DMS79 (cell line): ENCODE measurements around the gene TRMT112.
A peak's percentile ranks its signal among the peaks of the same experiment; 100 is the strongest.

Experiments used
- DNase-seq: peaks from one replicate; lab custom pipeline; 2025; lab: John Stamatoyannopoulos, UW

TRMT112 gene

DNA sequence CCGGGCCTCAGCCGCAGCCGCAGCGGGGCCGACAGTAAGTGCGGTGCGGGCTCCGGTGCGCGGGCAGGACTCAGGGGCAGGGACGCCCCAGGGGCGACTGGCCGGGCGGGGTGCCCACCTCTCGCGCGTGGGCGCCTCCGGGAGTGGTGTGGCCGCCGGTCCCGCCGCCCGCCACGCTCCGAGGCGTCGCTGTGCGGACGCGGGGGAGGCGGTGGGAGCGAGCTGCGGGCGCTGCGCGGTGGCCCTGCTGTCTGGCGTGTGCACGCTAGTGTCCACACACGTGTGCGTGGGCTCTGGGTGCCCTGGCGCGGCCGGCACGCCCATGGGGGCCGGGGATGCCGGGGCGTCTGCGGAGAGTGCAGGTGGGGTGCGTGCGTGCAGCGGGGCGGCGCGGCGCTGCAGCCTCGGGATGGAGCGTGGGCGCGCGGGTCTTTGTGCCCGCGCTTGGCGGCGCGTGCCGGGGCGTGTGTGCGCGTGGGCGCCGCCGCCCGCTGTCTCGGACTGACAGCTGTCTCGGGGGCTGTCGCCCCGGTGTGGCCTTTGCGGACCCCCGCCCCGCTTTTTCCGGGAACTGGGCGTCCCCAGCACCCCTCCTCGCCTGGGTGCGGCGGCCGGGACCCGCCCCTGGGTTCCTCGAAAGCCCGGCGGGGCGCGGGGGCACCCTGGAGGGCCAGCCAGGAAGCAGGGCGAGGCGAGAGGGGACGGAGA is 25.5 kb downstream of the TRMT112 start:
- no peak for DNase-seq

DNA sequence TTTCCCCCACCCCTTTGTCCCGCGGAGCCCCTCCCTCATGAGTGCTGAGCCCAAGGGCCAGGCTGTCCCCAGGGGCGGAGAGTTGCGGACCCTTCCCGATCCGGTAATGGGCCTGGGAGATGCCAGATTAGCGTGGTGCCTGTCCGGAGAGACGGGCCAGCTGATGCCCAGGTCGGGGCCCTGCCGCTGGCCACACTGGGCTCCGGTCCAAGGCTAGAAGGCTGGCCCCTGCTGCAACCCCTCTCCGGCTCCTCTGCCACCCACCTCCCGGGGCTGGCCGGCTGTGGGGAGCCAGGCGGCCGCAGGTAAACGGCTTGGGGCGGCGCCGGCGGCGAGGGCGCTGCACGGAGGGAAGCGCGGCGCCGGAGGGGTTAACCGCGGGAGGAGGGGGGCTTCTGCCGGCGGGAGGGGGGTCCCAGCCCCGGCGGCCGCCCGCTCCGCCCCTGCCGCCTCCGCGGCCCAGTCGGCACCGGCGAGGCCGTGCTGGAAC is 26.1 kb downstream of the TRMT112 start, which contains the start of gene KCNK4:
TSS of gene KCNK4 (plus strand) at position 41 of the 490 bp plus-strand sequence. CDS start 1,717 bp downstream, outside the sequence.
- no peak for DNase-seq

DNA sequence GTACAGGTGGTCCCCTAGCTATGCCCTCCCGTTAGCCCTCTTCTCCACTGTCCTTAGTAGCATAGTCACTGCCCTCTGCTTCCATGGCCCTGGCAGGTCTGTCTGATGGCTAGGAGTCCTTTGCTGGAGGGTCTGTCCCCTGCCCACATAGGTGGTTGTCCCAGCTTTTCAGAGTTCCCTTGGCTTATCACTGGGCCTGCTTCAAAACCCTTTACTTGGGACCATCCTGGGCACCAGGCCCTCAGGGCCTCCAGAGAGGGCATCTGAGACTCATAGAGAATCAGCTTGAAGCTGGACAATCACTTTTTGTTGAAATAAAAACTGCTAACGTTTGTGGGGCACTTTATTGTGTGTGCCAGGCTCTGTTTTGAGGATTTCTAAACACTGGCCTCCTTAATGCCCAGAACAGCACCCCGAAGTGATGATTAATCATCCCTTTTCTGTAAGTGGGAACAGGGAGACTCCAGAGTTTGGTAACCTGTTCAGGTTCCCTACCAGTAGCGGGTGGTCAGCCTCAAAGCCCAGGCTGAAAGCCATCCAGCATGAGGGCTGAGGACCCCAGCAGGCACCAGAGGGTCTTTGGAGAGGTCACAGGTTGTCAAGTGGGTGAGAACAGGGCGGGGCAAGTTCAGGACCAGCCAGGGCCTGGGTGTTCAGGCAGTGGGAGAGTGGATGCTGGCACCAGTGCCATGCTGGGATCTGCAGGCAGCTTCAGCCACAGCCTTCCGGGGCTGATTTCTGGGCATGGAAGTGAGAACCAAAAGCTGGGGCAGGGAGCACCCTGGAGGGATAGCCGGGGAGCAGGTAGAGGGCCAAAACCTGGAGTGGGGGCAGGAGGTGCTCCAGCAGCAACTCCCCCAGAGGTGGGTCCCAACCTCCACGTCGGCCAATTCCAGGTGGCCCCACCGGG is 26.8 kb downstream of the TRMT112 start:
- no peak for DNase-seq

DNA sequence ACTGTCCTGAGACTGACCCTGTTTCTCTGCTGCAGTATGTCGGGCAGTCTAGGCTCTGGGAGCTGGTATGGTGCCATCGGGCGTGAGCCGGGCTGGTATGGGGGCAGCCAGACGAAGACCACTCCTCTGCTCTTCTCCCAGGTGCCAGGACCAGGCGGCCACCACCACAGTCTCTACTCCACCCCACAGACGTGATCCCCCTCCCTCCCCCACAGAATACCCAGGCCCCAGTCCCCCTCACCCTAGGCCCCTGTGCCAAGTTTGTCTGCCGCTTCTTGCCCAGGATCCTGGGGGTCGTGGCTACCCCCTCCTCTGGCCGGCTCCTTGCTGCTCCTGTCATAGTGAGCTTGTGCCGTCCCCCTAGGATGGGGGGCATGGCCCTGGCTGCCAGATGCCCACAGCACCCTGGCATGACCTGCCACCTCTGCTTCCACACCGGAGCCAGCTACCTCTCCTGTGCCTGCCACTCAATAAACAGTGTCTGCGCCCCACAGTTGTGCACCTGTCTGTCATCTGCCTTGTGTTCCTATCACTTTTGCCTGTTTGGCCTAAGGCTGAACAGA is 28.3 kb downstream of the TRMT112 start:
- no peak for DNase-seq

DNA sequence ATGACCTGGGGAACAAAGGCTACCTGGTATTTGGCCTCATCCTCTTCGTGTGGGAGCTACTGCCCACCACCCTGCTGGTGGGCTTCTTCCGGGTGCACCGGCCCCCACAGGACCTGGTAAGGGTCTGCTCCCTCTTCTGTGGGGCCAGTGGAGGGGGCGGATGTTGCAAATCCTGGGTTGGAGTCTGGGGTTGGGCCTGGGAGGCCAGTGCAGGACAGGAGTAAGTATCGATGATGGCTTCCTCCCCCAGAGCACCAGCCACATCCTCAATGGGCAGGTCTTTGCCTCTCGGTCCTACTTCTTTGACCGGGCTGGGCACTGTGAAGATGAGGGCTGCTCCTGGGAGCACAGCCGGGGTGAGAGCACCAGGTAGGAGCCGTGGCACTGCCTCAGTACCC is 29.0 kb downstream of the TRMT112 start:
- no peak for DNase-seq

DNA sequence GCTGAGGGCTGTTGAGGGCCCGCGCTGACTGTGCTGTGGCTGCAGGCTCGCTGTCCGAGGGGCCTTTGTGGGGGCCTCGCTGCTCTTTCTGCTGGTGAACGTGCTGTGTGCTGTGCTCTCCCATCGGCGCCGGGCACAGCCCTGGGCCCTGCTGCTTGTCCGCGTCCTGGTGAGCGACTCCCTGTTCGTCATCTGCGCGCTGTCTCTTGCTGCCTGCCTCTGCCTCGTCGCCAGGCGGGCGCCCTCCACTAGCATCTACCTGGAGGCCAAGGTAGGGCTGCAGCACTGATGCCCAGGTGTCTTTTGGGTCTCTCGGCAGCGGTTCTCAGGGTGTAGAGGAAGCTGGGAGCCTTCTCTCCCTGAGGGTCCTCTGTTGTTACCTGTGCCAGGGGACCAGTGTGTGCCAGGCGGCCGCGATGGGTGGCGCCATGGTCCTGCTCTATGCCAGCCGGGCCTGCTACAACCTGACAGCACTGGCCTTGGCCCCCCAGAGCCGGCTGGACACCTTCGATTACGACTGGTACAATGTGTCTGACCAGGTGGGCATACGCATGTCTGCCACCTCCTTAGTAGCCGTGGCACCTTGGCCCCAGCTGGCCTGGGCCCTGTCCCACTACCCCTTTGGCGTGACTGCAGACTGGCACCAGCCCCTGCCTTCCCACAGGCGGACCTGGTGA is 29.5 kb downstream of the TRMT112 start:
- DNase-seq, result no peak

DNA sequence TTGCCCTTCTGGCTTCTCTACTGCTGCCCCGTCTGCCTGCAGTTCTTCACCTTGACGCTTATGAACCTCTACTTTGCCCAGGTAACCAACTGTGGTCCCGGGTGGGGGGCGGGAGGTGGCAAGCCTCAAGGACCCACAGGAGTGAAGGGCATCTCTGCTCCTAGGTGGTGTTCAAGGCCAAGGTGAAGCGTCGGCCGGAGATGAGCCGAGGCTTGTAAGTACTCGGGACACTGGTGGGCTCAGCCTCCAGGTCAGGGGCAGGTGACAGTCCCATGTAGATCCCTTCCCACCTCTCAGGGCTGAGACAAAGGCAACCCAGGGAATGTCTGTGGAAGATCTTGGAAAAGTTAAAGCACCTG is 30.6 kb downstream of the TRMT112 start:
- no peak for DNase-seq

DNA sequence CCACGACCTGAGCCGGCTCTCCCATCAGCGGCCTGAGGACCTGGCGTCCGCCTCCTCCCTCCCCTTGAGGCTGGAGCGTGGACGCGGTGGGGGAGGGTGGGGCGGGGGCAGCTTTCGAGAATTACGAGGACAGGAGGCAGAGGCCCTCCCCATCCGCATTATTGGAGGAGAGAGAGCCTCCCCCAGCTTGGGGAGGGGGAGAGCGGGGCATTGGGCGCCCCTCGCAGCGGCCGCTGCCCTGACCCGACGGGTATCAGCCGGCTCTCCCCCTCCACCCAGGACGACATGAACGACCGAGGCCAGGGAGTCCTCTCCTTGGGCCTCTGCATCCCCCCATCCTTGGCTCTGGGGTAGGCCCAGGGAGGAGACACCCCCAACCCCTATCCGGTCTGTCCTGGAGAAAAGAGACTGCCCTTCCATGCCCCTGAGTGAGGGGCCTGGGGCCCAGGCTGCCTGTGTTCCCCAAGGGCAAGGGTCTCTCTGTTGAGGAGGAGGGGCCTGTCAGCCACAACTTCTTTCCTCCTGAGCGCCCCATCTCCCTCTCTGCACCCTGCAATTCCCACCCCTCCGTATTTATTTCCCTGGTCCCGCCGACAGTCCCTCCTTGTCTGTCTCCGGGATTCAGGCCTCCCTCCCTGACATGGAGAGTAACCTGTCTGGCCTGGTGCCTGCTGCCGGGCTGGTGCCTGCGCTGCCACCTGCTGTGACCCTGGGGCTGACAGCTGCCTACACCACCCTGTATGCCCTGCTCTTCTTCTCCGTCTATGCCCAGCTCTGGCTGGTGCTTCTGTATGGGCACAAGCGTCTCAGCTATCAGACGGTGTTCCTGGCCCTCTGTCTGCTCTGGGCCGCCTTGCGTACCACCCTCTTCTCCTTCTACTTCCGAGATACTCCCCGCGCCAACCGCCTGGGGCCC is 31.2 kb downstream of the TRMT112 start:
- peak; percentile 17 for DNase-seq

DNA sequence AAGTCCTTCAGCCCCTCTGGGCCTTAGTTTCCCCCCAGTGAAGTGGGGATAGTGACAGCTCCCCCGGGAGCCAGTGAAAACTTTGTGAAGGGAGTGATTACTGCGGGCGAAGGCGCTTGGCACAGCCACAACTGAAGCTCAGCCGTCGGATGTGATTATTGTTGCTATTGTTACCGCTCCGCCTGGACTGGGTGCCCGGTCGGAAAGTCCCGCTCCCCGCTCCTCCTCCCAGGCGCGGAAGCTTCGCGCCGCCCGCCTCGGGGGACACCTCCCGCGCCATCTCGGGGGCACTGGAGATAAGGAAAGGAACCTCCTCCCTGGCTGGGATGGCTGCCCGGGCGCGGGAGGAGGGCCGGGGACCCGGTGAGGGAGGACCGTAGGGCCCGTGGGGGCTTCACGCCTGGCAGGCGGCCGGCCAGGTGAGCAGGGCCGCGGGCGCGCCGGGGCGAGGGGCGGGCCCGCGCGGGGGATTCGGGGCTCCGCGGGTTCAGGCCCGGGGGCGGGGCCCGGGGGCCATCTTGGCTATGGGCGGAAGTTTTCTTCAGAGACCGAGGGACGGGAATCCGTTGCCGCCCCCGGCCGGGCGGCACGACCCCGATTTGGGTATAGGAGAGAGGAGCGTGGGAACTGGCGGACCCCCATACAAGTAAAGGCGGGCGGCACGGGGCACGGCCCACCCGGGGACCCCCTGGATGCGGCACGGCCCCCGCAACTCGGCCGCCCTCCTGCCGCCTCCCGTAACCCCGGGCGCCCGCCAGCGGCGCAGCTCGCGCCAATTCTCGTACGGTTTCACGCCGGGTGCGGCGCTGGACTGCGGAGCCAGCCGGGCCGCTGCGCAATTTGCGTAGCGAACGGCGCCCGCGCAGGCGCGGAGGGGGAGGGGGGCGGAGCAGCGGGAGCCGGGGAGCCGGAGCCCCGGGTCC is 32.1 kb downstream of the TRMT112 start, which contains the start of gene GPR137:
TSS of gene GPR137 (plus strand) at position 887 of the 923 bp plus-strand sequence. CDS start 677 bp downstream, outside the sequence.
- no peak for DNase-seq

DNA sequence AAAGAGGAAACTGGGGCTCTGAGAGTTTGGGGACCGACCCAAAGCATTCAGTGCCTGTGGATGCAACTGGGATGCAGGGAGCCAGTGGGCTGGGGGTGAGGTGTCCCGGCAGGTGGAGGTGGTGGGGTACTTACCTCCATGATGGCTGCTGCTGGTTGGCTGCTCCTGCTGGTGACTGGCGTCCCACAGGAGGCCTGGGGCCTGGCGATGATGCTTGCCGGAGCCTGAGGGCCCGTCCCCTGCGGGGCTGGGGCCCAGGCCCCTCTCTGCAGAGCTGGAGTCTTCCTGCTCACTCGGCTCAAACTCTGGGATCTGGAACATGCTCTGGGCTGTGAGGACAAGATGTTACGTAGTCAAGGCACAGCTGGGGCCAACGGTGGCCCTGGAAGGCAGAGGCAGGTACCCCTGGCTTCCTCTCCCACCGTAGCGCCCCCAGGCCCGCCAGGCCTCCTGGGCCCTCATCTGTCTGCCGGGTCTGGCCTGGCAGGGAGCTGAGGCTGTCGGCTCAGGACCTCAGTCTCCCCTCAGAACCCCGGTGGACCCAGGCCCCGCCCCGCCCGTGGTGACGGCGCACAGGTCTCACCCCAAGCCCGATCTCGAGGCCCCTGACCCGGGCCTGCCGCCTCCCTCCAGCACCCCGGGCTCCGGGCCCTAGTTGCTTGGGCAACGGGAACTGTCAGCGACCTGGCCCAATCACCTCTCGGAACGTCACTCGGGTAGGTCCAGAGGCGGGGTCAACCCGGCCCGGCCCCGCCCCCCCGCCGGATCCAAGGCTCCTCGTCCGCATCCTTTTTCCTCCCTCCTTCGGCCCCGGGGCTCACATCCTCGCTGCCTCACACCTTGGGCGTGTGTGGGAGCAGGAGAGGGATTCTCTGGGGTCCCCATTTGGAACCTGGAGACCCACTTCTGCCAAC is 33.1 kb downstream of the TRMT112 start, which contains the start of gene BAD:
TSS of gene BAD (minus strand) at position 618 of the 914 bp plus-strand sequence. CDS start at position 321, 297 bp downstream.
- DNase-seq, result peak; percentile 89

DNA sequence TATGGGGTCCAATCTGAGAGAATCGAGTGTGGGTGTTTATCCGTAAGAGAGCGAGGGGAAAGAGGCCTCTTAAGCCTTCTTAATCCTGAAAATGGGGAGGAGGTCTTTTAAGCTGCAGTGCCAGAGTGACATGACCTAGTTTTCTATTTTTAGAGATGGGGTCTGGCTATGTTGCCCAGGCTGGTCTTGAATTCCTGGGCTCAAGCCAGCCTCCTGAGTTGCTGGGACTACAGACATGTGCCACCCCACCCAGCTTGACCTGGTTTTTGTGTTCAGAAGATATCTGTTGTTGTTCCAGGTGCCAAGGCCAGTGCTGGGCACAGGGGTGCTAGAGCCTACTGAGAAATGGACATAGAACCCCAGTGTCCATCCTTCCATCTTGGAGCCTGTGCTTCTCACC is 34.3 kb downstream of the TRMT112 start:
- no peak for DNase-seq

DNA sequence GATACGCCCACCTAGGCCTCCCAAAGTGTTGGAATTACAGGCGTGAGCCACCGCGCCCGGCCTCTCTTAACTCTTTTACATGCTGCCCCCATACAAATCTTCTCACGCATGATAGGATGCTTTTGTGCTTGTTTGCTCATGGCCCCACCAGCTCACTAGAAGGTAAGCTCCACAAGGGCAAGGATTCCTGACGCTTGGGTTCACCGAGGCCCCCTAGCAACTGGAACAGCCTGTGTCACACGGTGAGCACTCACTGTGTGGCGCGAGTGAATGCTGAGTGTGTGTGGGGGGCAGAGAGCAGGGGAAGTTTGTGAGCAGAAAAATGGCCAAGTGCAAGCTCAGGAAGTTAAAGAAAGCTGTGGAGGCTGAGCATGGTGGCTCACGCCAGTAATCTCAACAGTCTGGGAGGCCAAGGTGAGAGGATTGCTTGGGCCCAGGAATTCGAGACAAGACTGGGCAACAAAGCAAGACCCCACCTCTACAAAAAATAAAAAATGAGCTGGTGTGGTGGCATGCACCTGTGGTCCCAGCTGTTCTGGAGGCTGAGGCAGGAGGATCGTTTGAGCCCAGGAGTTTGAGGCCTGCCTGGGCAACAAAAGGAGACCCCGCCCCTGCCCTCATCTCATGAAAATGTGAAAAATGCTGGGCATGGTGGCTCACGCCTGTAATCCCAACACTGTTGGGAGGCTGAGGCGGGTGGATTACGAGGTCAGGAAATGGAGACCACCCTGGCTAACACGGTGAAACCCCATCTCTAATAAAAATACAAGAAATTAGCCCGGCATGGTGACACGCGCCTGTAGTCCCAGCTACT is 35.2 kb downstream of the TRMT112 start:
- DNase-seq, result no peak

DNA sequence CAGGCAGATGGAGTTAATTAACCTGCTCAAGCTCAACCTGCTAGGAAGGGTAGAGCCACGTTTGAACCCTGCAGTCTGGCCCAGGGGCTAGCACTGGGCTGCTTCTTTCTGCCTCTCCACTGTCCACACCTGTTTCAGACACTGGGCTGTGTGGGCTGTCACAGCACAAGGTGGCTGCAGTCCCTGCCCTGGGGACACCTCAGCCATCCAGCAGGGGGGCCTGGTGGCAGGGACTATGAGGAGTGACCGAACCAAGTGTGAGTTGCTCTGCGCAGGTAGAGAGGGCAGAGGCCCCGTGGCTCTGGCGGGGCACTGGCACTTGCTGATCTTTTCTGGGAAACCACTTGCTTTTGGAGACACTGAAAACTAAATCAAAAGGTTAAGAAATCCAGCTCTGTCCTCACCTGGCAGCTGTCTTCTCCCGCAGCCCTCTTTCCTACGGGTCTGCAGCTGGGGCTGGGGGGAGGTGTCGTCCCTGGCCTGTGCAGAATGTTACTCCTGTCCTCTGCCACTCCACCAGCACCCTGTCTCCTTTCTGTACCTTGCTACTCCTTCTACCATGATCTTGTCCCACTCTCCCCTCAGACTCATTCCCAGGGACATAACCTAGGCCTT is 38.7 kb downstream of the TRMT112 start:
- DNase-seq, result no peak

DNA sequence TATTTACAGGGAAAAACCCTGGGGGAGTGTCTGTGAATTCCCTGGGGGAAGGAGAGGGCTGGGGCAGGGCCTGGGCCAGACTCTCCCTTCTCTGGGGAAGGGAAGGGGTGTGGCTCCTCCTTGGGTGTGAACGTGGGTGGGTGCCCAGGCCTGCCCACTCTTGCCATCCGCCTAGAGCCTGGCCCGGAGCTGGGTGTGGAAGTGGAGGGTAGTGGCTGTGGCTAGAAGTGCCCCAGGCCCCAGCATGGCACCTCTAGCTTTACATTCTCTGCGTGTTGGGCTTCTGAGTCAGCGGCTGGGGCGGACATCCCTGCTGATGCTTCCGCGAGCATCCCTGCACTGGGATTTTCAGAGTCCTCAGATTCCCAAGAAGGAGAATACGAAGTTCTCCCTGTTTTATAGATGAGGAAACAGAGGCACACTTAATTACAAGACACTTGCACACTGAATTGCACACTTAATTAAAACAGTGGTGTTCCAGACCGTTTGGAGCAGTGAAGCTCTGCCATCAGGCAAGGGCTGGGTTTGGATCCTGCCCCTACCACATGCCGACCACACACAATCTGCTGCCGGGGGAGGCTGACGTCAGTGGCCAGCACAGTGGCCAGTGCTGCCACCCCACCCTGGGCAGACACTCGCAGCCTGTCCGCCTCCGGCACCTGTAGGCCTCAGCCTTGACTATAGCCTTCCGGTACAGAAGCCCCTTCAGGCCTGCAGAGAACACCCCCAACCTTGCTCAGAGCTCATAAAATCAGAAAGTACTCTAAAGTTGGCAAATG is 40.5 kb downstream of the TRMT112 start:
- DNase-seq, result no peak

DNA sequence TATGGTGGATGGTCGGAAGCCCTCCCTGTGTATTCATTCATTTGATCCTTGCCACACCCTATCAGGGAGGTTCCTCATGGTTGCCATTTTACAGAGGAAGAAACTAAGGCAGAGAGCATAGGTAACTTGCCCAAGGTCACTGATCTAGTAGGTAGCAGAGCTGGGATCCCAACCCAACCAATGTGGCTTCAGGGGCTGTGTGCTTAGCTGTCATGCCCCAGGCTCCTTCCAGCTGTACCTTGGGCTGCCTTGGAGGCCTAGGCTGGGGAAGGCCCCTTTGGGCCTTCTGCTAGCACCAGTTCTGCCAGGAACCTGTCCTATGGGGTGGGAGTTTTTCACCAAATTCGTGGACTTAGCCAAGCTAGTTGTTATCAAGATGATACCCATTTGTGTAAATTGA is 41.5 kb downstream of the TRMT112 start:
- DNase-seq, result no peak

DNA sequence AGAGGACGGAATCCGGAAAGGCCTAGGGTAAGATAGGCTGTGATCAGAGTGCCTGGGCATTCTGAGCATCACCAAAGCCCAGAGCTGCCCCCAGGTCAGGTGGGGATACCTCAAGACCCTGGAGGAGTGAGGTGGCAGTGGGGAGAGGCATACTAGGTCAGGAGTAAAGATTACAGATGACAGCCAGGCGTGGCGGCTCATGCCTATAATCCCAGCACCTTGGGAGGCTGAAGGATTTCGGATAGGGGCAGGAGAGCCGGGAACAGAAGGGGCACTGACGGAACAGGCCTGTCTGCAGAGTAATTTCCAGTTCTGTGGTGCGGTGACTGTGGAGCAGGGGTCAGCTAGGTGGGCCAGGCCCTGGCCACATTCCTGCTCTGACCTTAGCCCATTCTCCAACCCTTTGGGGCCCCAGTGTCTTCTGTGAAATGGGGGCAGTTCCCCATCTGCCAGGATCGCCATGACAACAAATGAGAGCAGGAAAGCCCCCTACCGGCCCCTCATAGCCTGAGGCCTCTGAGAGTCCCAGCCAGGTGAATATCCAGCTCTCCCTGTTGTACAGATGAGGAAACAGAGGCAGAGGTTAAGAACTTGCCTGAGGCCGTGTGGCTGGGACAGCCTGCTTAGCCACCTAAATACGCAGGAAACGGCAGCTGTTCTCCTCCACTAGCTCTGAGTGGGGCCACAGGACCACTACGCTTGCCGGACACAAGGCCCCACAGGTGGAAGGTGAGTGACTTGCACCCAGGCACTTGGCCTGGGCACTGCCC is 42.1 kb downstream of the TRMT112 start:
- no peak for DNase-seq
